Lower leg skin (tissue), 4 donors: ENCODE data around the gene ANKRD13A. TPM values are rescaled to one million over a fixed set of nuclear protein-coding genes. Genes with fewer than 3 reads are reported as not detected.

Experiments
- DNase-seq, 2 donors: peaks; one replicate each; pipeline ENCODE4 v3.0.0-alpha.2; 2019; ENCODE audit warnings: low spot score in 2 of 2
- H3K4me3 ChIP-seq: fragments of 200-600 bp; sonication (generic); 2 replicates; pipeline ENCODE4 v1.5.1; 2017; ENCODE audit warnings: mild to moderate bottlenecking, low read depth; ENCODE audit not compliant: poor library complexity, severe bottlenecking
- CTCF ChIP-seq, 3 donors: fragments of 450-650 bp; IDR thresholded peaks; one replicate each; pipeline ENCODE4 v1.5.1; 2016; ENCODE audit warnings: antibody characterized with exemption in 3 of 3, mild to moderate bottlenecking in 3 of 3, moderate library complexity in 2 of 3
- POLR2A ChIP-seq, 2 donors: fragments of 450-650 bp; IDR thresholded peaks; one replicate each; pipeline ENCODE4 v1.6.1; 2016 to 2017; ENCODE audit warnings: antibody characterized with exemption in 2 of 2, mild to moderate bottlenecking in 1 of 2, moderate library complexity in 1 of 2
- WGBS, 2 donors: methylation state at CpG; one replicate each; pipeline ENCODE4 v1.1.5; 2018; 5-methylcytosine and 5-hydroxymethylcytosine counted together
- intact Hi-C: fragments of 100-400 bp; cut with DNase I; formaldehyde crosslinking; loops from one replicate; pipeline ENCODE4 v1.15.0; 2023; ENCODE audit warnings: low total_unique reads
- total RNA-seq, 4 donors: library from RNA; depleted of rRNA; stranded (reverse); fragments of >200 nt; gene quantifications; one replicate each; pipeline ENCODE4 v1.1.0, GENCODE V29; 2016

ANKRD13A gene
- total RNA-seq, 4 donors from 2014 or later, result 97.7 to 184 (median 143) TPM

GRCh38 chr12:109952873-109953272 is 46.4 kb upstream of the ANKRD13A start:
- DNase-seq, result no peak
- WGBS, 2 donors, result 95 to 96% methylated on average over 8 of the region's 8 CpGs
- TF ChIP-seq POLR2A (IDR thresholded peaks at IDR 0.05), result no peak
- H3K4me3 ChIP-seq, result no peak overlapping the region
- intact Hi-C loops, result no loop called here

- H3K4me3 ChIP-seq, result no peak overlapping the region
- 93 to 95% methylated on average over 5 of the region's 5 CpGs for WGBS, 2 donors
- DNase-seq, result no peak
- TF ChIP-seq CTCF (IDR thresholded peaks at IDR 0.05), result no peak
- intact Hi-C loops, result no loop called here
Observed at GRCh38 chr12:109953656-109954055, 45.6 kb upstream of the ANKRD13A start.

GRCh38 chr12:109958374-109958773 is 40.9 kb upstream of the ANKRD13A start:
- no peak for DNase-seq
- TF ChIP-seq CTCF (IDR thresholded peaks at IDR 0.05), result no peak
- TF ChIP-seq POLR2A (IDR thresholded peaks at IDR 0.05), result no peak
- 97% methylated on average over 7 of the region's 7 CpGs for WGBS, 2 donors
- no peak overlapping the region for H3K4me3 ChIP-seq
- intact Hi-C loops, result no loop called here

GRCh38 chr12:109959411-109960093 is 39.7 kb upstream of the ANKRD13A start:
- 95 to 96% methylated on average over 8 of the region's 8 CpGs for WGBS, 2 donors
- no peak overlapping the region for H3K4me3 ChIP-seq

GRCh38 chr12:109961201-109961600 is 38.0 kb upstream of the ANKRD13A start:
- intact Hi-C loops, result no loop called here
- no peak for DNase-seq
- H3K4me3 ChIP-seq, result no peak overlapping the region
- 86 to 89% methylated on average over 14 of the region's 14 CpGs for WGBS, 2 donors
- no peak for TF ChIP-seq POLR2A (IDR thresholded peaks at IDR 0.05)
- TF ChIP-seq CTCF (IDR thresholded peaks at IDR 0.05), result no peak

More at GRCh38 chr12:109959411-109960093, 39.7 kb upstream of the ANKRD13A start:
- intact Hi-C loops, result no loop called here
- DNase-seq, result no peak
- TF ChIP-seq CTCF (IDR thresholded peaks at IDR 0.05) (no peak), POLR2A (IDR thresholded peaks at IDR 0.05) (no peak)

- WGBS, 2 donors, result 85 to 90% methylated on average over 6 of the region's 6 CpGs
- TF ChIP-seq CTCF (IDR thresholded peaks at IDR 0.05) (no peak), POLR2A (IDR thresholded peaks at IDR 0.05) (no peak)
- DNase-seq, result no peak
- intact Hi-C loops, result no loop called here
- H3K4me3 ChIP-seq, result no peak overlapping the region
Observed at GRCh38 chr12:109961612-109962011, 37.6 kb upstream of the ANKRD13A start.
